ENCODE measurements around the gene PLXNA4. TPM values are rescaled to one million over a fixed set of nuclear protein-coding genes. Genes with fewer than 3 reads are reported as not detected.

Gene PLXNA4
- total RNA-seq, 1 donor from 2014 or later: 5.9 TPM

- intact Hi-C loops (cut with micrococcal nuclease): no loop called here
Measured at GRCh38 chr7:132220060-132220459, 356.2 kb downstream of the PLXNA4 start.

DNA sequence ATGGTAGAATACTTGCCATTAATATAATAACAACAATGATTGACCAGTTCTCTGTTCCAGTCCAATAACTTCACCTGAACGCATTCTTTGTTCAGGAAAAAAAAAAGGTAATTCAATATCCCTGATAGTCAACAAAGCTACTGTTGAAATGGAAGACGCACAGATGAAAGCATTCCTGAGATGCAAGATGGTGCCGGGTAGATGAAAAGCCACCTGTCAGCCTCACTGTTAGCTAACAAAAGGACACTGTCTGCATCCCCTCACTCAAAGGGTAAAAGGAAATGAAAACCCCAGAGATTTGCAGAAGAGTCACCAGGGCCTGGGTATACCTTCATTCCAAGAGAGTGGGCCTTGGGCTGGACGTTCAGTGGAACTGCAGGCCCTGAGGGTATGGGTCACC, 357.4 kb downstream of the PLXNA4 start:
- intact Hi-C loops (cut with micrococcal nuclease): no loop called here

DNA sequence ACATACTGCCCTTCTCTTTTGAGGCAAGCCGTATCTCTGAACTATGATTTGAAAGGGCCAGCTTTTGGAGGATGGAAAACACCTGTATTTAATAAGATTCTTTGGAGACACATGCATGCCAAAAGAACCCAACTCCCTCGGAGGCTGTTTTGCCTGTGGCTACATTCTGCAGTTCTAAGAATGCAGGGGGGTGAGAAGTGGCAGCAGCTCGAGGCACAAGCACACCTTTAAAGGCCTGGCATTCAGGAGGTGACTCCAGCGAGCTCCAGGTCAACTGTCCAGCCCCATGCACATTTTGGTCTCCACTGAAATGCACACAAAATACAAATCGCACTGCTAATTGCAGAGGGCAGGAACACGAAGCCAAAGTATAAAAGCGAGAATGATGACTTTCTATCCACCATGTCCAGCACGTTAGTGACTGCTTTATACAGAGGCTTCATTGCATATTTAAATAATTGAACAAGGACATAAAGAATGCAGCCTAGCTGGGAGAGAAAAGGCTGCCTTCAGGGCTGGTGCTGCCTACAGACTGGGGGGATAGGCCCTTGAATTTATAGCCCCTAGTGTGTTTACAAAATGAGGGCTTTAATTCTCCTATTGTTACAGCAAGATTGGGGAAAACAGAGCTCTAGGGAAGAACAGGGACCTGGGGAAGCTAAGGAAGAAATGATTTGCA, 359.3 kb downstream of the PLXNA4 start:
- intact Hi-C loops (cut with micrococcal nuclease): no loop called here

GRCh38 chr7:132214452-132214851, 361.8 kb downstream of the PLXNA4 start:
- intact Hi-C loops (cut with micrococcal nuclease): no loop called here

DNA sequence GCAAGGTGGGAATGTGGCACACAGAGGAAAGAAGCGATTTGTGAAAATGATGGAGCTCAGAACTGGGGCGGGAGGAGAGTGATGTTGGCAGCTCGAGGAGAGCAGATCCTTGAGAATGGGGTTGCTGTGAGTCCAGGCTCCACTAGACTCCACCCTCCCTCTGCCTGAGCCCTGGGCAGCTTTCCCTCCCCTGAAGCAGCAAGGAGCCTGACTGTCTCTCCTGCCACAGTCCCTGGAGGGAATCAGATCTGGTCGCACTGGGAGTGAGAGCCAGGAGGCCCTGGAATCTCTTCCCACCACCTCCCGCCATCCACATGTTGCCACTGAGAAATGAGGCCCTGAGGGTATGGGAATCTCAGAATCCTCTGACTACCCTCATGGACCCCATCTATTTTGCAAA, 362.7 kb downstream of the PLXNA4 start:
- intact Hi-C loops (cut with micrococcal nuclease): no loop called here

GRCh38 chr7:132211971-132212370, 364.3 kb downstream of the PLXNA4 start:
- intact Hi-C loops (cut with micrococcal nuclease): no loop called here

DNA sequence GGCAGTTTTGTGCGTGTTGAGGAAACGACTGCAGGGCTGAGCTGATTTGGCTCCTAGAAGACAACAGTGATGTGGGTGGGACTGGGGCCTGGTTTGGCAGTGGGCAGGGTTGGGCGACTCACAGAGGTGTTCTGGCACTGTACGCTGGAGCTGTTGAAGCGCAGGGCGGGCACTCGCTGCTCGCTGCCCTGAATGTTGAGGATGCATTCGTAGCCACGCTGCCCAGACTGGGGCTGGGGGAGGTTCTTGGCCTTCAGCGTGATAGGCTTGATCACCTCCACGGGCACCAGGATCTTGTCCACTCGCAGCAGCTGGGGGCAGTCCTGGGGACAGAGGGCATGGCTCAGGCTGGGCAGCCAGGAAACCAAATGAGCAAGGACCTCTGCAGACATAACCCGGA, 365.4 kb downstream of the PLXNA4 start:
- intact Hi-C loops (cut with micrococcal nuclease): no loop called here

GRCh38 chr7:132207782-132208181, 368.5 kb downstream of the PLXNA4 start:
- intact Hi-C loops (cut with micrococcal nuclease): no loop called here

GRCh38 chr7:132207211-132207610, 369.1 kb downstream of the PLXNA4 start:
- intact Hi-C loops (cut with micrococcal nuclease): no loop called here

- intact Hi-C loops (cut with micrococcal nuclease): no loop called here
Measured at GRCh38 chr7:132206594-132206993, 369.7 kb downstream of the PLXNA4 start.

DNA sequence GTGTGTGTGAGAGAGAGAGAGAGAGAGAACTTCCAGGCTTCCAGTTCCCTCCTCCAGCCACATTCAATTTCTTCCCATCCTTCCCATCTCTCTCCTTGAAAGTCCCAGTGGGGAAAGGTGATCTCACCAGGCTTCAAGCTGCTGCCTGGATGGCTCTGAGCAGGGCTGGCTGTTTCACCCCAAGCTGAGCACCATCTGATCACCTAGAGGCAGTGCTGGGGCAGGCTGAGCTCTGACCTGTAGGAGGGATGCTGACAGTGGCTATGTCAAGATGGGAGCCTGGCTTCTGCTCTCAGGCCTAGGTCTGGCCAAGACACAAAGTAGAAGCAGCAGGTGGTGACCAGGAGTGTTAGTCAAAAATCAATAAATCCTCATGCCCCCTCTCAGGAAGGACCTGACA, 370.8 kb downstream of the PLXNA4 start:
- intact Hi-C loops (cut with micrococcal nuclease): no loop called here

DNA sequence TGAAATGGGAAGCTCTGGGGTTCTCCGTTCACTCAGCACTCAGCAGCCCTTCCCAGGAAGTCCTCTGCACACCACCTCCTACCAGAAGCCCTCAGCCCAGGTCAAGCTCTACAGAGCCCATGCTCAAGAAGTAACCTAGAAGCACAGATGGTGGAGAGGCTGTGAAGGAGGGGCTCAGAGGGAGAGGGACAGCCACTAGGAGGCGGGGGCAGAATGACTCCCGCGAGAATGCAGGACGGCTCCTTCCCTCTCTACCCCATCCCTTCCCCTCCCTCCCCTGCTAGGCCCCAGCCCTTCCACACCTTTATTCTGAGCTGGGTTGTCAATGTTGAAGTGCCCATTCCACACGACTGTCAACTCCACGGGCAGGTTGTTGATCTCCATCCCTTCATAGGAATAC, 373.2 kb downstream of the PLXNA4 start:
- intact Hi-C loops (cut with micrococcal nuclease): no loop called here

GRCh38 chr7:132202541-132202940, 373.7 kb downstream of the PLXNA4 start:
- intact Hi-C loops (cut with micrococcal nuclease): no loop called here

DNA sequence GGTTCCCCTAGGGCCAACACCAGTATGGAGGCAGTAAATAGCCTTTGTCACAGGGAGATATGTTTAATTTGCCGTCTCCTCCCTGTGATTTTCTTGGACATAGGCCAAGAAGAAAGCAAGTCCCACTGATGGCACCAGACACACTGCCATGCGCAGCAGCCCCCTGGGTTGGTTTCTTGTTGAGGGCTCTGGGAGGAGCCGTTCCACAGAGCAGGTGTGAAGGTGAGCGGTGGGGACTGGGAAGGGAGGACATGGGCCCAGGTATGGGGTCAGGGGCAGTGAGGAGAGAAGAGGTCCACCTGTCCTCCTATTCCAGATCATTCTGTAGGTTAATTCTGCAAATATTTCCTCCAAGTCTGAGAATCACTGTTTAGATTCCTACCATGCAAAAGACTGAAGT, 376.1 kb downstream of the PLXNA4 start:
- intact Hi-C loops (cut with micrococcal nuclease): no loop called here

DNA sequence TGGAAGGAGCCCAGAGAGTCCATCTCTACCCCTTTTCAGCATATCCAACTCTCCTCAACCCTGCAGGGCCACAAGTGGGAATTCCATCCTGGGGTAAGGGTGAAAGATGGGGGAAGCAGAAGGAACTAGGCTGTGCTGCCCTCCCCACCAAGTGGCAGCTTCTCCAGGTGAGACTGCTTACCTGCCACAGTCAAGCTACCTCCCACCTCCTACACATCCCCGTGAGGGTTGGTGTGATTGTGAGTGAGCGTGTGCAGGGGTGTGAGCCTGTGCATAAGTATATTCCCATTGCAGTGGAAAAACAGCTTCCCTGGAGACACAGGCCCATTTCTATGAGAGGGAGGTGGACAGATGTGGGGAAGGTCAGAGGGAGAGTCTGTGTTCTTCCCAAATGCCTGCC, 376.6 kb downstream of the PLXNA4 start:
- intact Hi-C loops (cut with micrococcal nuclease): no loop called here

DNA sequence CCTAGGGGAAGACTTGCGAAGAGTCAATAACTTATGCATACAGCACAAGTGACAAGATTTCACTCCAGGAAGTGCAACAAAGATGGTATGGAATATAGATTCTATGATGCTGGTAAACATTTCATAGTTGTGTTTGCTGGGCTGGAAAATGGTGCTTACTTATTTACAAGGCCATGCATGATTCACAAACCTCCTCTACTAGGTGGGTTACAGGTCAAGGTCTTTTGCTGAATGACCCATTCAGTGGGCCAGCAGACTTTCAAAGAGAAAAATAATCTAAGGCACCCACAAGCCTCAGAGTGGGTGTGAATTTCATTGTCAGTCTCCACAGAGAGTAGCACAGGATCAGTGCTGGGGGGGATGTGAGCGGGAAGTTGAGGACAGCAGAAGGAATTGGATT, 378.5 kb downstream of the PLXNA4 start:
- intact Hi-C loops (cut with micrococcal nuclease): no loop called here

DNA sequence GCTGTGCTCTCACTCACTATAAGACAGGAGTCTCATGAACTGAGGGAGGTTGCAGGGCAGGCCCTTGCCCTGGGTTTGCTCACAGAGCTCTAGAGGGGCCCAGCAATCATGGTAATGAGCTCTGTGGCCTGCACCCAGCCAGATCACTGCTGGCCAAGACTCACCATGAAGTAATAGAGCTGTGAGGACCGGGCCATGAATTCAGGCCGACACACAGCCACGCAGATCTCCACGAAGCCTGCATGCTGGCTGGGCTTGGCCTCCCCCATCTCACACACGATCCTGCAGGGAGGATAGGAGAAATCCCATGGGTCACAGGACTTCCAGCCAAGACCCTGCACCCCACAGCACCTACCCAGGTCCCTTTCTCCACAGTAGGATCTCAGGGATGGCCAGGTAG, 382.4 kb downstream of the PLXNA4 start:
- intact Hi-C loops (cut with micrococcal nuclease): no loop called here

DNA sequence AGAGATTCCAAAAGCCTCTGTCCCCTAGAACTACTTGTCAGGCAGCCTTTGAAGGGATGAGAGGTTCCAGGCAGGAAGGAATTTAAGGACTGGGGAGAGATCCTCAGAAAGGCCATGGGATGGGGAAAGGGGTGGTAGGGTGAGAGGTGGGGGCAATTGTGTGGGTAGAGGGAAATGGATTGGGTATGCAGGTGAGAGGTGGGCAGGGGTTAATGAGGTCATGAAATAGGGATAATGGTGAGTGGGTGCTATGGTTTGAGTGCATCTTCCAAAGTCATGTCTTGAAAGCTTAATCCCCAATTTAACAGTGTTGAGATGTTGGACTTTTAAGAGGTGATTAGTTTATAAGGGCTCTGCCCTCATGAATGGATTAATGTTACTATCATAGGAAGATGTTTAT, 383.5 kb downstream of the PLXNA4 start:
- intact Hi-C loops (cut with micrococcal nuclease): no loop called here

GRCh38 chr7:132191418-132191817, 384.9 kb downstream of the PLXNA4 start:
- intact Hi-C loops (cut with micrococcal nuclease): no loop called here

DNA sequence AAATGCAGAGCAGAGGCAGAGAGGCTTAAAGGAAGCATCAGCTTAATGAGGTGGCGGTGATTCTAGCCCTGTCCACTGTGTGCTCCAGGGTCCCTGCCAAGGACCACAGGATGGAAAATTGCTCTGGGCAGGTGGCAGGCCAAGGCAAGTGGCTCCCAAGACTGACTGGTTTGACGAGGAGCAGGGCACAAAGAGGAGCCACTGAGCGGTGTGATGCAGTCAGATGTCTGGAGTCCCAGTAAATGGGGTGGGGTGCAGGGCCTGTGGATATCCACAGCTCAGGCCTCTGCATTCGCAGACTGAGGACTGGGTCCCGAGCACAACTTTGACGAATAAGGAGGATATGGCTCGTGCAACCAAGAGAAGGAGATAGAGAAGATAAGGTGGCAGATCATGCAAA, 385.6 kb downstream of the PLXNA4 start:
- intact Hi-C loops (cut with micrococcal nuclease): no loop called here

GRCh38 chr7:132189881-132190280, 386.4 kb downstream of the PLXNA4 start:
- intact Hi-C loops (cut with micrococcal nuclease): no loop called here

DNA sequence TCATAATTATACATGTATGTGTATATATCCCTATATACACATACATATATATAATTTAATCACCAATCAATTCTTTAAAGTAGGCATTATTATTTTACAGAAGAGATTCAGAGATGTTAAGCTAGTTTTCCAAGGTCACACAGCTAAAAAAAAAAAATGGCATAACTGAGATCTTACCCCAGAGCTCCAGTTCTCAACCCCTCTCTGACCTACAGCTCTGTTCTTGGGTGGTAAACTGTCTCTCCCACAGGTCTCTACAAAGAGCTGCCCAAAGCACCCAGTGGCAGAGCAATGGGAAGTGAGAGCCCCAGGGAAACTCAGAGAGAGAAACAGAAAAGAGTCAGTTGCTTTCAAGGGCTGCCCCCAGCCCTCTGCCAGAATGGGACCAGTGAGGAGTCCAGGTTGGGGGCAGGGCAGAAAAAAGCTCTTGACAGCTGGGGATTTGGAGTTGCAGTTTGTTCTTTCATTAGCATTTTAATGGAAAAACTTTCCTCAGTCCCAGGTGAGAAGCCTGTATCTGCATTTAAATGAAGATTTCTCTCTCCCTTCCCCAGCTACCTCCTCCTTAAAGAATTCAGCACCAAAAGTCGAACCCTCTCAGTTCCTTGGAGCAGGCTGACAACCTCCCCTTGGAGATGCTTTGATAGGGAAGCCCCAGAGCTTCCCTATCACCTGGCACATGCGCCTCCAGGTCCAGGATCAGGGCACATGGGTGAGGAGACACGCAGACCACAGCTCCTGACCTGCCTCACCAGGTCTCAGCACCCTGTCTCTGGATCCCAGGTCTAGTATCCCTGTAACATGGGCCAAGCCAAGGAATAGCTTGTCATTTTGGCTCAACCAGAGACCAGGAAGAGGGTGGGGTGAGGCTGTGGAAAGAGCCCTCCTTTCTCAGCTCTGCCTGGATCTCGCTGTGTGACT, 388.1 kb downstream of the PLXNA4 start:
- intact Hi-C loops (cut with micrococcal nuclease): no loop called here

- intact Hi-C loops (cut with micrococcal nuclease): no loop called here
Measured at GRCh38 chr7:132187391-132187790, 388.9 kb downstream of the PLXNA4 start.
